GM20000 (cell line): Measurements from ENCODE around the gene PMIS2.

Experiments
- DNase-seq: peaks from one replicate; pipeline ENCODE4 v3.0.0; 2012; ENCODE audit warnings: low spot score
- CTCF ChIP-seq: IDR thresholded peaks from 2 replicates; pipeline ENCODE4 v1.5.1; 2012; ENCODE audit warnings: mild to moderate bottlenecking, control low read depth; ENCODE audit errors: extremely low read depth, missing control alignments

Gene PMIS2

DNA sequence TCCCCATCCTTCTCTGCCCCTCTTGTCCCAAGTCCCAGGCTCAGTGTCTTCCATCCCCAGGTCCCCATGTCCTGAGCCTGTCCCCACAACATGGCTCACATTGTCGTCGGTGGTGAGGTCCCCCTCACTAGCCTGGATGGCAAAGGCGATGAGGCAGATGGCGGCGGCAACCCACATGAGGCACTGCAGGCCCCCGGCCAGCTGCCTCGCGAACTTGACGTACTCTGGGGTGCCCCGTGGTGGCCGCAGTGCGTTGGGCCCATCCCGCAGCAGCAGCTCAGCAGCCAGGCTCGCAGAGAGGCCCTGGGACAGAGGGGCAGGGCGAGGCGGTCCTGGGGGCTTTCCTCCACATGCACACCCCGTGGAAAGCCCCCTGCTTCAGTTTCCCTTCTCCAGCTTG is 23.6 kb upstream of the PMIS2 start:
- TF ChIP-seq CTCF, result no peak
- DNase-seq, result no peak

DNA sequence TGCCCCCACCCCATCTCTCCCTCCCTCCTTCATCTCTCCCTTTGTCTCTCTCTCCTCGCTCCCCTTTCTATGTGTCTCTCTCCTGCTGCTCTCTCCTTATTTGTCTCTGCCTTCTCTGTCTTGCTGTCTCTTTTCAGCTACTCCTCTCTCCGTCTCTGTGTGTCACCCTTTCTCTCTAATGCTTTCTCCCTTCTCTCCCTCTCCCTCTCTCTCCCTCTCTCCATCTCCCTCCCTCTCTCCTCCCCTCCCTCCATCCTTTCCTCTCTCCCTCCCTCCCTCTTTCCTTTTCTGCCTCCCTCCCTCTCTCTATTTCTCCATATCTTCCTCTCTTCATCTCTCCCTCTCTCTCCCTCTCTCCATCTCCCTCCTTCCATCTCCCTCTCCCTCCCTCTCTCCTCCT is 23.2 kb upstream of the PMIS2 start:
- no peak for DNase-seq
- no peak for TF ChIP-seq CTCF

DNA sequence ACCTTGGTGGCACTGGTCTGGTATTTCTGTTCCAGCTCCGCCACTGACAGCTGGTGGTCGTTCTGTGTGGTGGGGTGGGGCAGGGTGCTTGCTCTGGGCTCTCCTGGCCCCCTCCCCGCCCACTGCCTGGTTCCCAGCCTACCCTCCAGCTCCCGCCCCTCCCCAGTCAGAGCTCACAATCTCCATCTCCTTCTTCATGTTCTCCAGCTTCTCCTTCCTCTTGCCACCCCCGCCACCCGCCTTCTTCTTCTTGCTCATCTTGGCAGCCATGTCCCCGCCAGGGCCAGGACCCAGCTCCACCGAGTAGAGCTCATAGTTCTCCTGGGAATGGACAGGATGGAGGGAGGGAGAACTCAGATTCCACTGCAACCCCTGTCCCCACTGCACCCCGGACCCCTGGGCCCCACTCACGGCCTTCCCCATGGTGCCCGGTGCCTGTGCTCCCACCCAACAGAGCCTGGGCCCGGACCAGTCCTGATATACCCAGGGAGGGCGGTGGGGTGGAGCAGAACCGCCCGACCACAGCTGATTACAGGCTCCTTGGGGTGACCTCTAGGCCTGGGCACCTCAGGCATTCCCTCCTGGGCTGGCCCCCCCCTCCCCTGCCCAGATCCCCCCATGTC is 22.7 kb upstream of the PMIS2 start, which contains the start of gene ATP4A:
TSS of gene ATP4A (minus strand) at position 452 of the 623 bp plus-strand sequence. CDS start at position 423, 29 bp downstream.
- DNase-seq, result no peak
- TF ChIP-seq CTCF, result no peak

DNA sequence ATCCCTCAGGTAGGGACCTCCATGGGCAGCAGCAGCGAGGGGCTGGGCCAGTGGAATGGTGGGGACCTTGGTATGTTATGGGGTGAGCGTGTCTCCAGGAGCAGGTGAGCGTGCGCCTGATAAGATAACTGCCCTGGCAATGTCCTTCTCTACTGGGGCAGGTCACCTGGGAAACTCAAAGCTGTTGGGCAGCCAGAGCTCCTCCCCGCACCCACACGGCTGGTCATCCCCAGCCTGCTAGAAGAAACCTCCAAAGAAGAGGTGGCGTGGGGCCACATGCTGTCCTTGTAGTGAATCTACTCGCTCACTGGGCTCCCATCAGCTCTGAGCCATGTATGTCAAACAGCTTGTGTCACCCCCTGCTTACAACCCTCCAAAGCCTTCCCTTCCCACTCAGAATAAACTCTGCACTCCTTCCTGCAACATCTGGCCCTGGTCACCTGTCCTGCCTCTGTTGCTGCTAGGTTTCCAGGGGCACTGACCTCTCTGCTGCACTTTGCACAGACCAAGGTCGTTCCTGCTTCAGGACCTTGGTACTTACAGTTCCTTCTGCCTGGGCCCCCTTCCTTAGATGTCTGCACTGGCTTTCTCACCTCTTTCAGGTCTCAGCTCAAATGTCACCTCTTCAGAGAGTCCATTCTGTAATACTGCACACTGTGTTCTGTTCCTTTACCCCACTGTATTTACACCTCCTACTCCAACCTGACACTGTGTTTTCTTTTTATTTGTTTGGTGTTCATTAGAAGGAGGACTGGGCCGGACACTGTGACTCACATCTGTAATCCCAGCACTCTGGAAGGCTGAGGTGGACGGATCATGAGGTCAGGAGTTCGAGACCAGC is 20.7 kb upstream of the PMIS2 start:
- DNase-seq, result no peak
- TF ChIP-seq CTCF, result no peak

- TF ChIP-seq CTCF, result no peak
- no peak for DNase-seq
These were observed 19.2 kb upstream of the PMIS2 start for GRCh38 chr19:35566738-35567137.

DNA sequence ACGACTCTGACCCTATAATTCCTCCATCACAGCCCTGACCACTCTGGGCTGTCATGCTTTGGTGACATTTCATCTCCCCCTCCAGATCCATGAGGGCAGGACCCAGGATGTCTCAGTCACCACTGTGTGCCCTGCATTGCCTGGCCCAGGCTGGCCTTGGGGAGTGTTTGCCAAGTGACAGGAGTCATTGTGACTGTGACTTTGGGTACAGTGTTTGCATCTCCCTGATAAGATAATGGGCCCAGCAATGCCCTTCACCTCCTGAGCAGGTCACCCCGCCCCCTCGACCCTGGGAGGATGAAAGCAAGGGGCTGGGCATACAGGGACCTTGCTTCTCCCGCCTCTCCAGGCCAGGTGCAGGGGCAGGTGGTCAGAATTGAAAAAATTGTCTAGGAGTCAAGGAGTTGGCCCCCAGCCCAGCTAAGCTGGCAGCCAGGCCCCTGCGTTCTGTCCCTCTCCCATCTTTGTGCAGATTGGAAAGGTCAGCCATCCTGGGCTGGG is 16.6 kb upstream of the PMIS2 start:
- no peak for TF ChIP-seq CTCF
- no peak for DNase-seq

- no peak for TF ChIP-seq CTCF
- no peak for DNase-seq
These were observed 14.5 kb upstream of the PMIS2 start for GRCh38 chr19:35571406-35571965.
